Amygdala (tissue), 56 donors: ENCODE results near the gene GLT6D1.

Experiments
- DNase-seq, 56 donors: peaks; one replicate each; lab custom pipeline; 2025; lab: John Stamatoyannopoulos, UW

GLT6D1 gene

DNA sequence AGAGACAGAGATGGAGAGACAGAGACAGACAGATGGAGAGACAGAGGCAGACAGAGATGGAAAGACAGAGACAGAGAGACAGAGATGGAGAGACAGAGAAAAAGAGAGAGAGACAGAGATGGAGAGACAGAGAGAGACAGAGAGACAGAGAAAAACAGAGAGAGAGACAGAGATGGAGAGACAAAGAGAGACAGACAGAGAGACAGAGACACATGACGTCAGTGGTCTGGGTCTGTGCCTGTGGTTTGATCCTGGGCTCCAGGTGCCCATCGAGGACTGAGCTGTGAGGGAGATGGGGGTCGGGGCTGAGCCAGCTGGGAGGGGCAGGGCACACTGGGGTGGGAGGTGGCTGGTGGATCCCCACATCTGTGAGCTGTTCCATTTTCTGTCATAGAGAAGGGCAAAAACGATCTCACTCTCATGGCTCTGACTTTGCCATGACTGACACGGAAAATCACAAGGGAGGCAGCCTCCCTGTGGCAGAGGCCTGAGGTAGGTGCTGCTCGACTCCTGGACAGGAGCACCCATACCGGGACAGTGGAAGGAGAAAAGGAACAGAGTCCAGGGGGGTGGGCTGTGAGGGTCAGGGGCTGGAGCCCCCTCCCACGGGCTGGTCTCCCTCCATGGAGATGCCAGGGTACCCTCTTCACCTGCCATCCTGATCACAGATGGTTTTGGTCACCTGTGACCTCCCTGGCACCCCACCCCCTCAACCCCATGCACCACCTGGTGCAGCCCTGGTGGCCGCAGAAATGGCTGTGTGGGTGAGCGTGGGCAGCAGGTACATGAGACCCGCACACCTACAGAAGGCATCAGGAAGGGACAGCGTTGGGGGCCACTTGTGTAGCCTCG, 28.8 kb downstream of the GLT6D1 start:
- no peak for DNase-seq

GRCh38 chr9:135609366-135609955, 29.9 kb downstream of the GLT6D1 start:
- no peak for DNase-seq

DNA sequence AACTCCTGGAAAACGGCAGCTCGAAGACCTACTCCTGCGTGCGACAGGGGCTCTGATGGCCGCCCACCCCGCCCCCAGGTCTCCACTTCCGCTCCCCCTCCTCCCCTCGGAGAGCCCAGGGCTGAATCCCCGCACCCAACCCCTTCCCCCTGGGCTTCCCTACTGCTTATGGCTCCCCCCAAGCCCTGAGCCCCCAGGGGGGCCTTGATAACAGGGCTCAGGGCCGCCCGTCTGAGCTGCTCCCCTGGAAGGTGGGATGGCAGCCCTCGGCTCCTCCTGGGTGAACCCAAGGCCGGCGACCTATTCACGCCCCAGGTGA, 30.4 kb downstream of the GLT6D1 start:
- DNase-seq = no peak

- no peak for DNase-seq
These were observed 30.9 kb downstream of the GLT6D1 start for GRCh38 chr9:135608294-135608998.

DNA sequence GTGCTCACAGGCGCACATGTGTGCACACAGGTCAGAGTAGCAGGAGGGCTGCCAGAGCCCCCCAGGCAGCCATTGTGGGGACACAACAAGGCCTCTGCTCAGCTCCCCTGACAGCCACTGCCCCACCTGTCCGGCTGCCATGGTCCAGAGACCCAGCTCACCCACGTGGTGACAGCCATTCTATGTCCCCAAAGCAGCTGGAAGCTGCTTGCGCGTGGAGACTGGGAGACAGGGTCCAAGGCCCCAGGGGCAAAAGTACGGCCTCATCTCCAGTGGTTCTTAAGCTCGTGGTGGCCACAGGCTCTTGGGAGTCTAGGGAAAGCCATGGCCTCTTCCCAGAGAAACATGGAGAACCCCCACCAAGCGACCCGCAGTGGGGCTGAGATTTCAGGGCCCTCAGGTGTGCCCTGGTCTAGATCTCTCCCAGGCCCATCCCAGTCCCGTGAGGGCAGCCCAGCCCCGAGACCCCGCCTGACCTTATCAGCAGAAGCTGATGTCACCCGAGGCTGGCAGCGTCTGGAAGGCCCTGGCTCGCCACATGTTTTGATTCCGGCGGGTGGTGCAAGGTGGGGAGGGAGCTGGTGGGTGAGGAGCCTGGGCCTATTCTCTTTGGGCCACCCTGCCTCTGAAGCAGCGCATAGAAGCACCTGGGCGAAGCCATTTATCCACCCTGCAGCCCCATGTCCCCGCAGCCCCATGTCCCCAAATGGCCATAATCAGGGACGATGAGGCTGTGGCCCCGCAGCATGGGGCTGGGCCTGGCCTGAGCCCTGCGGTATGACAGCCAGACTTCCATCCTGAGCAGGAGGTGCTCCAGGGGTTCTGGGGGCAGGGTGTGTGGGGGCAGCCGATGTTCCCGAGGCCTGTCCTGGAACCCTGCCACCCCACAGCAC, 31.7 kb downstream of the GLT6D1 start:
- no peak for DNase-seq

DNA sequence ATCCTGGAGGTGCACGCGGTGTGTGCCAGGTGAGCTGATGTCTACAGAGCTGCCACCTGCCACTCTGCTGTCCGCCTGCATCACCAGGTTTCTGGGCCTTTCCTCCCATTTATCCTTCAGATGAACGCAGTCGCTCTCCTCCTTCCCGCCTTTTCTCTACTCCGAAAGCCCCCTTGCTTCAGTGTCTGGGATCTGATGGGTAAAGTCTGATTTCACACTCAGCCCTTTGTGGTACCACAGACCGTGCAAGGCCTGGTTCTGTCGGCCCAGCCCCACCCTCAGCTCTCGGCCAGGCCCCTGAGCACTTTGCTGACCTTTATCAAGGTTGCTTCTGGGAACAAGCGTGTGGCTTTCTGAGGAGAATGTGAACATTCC, 32.5 kb downstream of the GLT6D1 start:
- DNase-seq = no peak

- DNase-seq = peak in 8 of 56 donors; percentile 8 to 33 (median 29)
These were observed 34.0 kb downstream of the GLT6D1 start for GRCh38 chr9:135605238-135605781.

DNA sequence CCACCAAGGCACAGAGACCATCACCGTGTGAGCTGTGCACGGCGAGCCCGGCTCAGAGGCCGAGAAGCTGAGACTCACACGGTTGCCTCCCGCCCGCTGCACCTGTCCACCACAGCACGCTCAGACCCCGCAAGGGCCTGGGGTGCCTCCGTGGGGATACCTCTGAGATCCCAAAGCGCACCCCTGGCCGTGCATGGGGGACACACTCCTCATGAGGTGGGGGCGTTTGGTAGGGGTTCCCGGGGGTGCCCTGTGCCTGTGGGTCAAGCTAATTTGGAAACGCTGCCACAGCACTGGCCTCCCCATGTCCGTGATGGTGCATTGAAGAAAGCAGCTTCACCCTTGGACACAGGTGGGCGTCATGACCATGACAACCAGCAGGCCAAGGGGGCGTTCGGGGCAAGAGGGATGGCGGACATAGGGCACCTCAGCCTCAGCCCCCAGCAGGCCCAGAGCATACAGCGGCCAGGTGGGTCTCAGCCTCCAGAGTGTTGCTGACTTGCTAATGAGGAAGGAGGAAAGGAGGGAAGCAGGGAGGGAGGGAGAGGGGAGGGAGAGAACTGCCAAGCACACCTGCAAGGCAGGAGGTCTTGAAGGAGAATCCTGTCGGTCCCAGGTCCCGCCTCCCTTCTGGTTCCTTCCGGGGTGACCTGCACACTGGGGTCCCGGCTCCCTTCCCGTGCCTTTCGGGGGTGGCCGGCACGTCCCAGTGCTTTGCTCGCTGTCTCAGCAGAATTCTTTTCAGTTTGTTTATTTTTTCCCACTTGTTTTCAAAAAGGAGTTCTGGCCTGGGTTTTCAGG, 34.7 kb downstream of the GLT6D1 start:
- DNase-seq = peak in 1 of 56 donors; percentile 10

- DNase-seq = peak in 3 of 56 donors; percentile 0 to 33 (median 3)
These were observed 36.4 kb downstream of the GLT6D1 start for GRCh38 chr9:135602789-135603481.

GRCh38 chr9:135601988-135602387, 37.4 kb downstream of the GLT6D1 start:
- DNase-seq = no peak

DNA sequence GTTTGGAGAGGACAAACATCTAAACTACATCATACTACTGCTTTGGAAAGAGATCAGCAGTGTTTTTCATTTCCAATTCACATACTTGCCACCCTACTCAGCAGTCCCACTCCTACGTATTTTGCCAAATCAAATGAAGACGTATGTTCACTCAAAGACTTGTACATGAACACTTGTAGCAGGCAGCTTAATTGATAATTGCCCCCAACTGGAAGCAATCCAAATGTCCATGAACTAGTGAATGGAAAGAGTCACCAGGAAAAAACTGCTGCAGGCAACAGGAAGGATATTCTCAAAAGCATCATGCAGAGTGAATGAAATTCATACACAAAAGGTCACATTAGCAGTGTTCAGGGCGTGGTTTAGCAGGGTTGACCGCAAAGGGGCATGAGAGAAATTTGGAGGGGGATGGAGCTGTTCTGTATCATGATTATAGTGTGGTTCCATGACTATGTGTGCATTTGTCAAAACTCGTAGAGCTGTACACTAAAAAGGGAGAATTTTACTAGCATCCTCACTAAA, 39.0 kb downstream of the GLT6D1 start:
- DNase-seq = no peak

GRCh38 chr9:135596211-135596610, 43.1 kb downstream of the GLT6D1 start:
- DNase-seq = no peak

- DNase-seq = no peak
These were observed 46.7 kb downstream of the GLT6D1 start for GRCh38 chr9:135592625-135593024.

- DNase-seq = no peak
These were observed 47.1 kb downstream of the GLT6D1 start for GRCh38 chr9:135592331-135592590.

DNA sequence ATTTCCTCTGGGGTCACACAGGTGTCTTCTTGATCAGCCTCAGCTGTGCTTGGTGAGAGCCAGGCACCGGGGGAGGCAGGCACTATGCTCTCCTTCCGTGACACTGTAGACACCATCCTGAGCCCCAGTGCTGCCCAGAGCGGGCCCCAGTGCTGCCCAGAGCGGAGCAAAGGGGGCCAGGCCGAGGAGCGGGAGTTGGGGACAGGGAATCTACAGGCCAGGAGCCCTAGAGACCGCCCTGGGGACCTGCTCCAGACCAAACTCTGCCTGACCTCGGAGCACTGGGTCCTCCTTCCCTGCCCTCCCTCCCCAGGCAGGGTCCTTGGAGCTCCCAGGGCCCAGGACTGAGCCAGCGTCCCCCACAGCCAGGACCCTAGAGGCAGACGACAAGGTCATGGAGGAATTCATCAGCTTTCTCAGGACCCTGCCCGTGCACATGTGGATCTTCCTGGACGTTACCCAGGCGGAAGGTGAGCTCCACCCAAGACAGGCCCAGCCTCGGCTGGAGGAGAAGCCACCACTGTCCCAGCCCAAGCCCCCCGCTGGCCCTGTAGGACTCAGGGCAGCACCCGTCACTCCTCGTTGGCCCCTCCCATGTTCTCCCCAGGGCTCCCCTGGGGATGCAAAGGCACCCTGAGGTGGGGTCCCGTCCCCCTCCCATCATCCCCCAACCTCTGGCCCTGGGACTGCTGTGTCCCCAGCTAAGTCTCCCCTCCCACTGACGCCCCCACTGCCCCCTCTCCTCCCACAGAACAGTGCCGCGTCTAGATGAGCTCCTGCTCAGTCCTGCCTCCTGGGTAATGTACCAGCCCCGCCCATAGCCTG, 47.6 kb downstream of the GLT6D1 start:
- DNase-seq = no peak

- no peak for DNase-seq
These were observed 48.8 kb downstream of the GLT6D1 start for GRCh38 chr9:135590486-135591079.

- no peak for DNase-seq
These were observed 49.5 kb downstream of the GLT6D1 start for GRCh38 chr9:135589596-135590485.
